ENCODE data around the gene CPNE6.

- TF ChIP-seq ZNF184 (tag by site-specific recombination; IDR thresholded peaks at IDR 0.05) (no peak), YY1 (tag by site-specific recombination; IDR thresholded peaks at IDR 0.05) (no peak), CTCF (tag by site-specific recombination; IDR thresholded peaks at IDR 0.05) (no peak), ZNF121 (tag by site-specific recombination; IDR thresholded peaks at IDR 0.05) (no peak)
These were observed 2.5 kb upstream of the CPNE6 start for GRCh38 chr14:24068711-24069410.

Measured in HEK293 (cell line).